Activated T-helper 2 cell treated with anti-CD3 and anti-CD28 coated beads, Interferon-gamma antibody, Interleukin-2, Interleukin-4, amounts not matched to agents 10 μg/mL and 5 μg/mL and 100 μg/mL, durations not matched to agents 14 hours and 24 hours and 36 hours (primary cell): ENCODE data around the gene ZDHHC17. TPM values are rescaled to one million over a fixed set of nuclear protein-coding genes. Genes with fewer than 3 reads are reported as not detected.
A peak's percentile ranks its signal among the peaks of the same experiment; 100 is the strongest.

Experiments used
- DNase-seq: peaks from one replicate; pipeline ENCODE4 v3.0.0; 2021; ENCODE audit warnings: low spot score
- H3K27ac Mint-ChIP-seq: one replicate; pipeline ENCODE4 v1.8.0; 2021; ENCODE audit warnings: mixed read lengths
- H3K27me3 Mint-ChIP-seq: one replicate; pipeline ENCODE4 v1.8.0; 2021; ENCODE audit warnings: low read depth, mixed read lengths
- H3K36me3 Mint-ChIP-seq: one replicate; pipeline ENCODE4 v1.8.0; 2021; ENCODE audit warnings: low read depth, mixed read lengths
- H3K4me1 Mint-ChIP-seq: one replicate; pipeline ENCODE4 v1.8.0; 2021; ENCODE audit warnings: low read depth, mixed read lengths
- H3K4me3 Mint-ChIP-seq: one replicate; pipeline ENCODE4 v1.8.0; 2021; ENCODE audit warnings: low read depth, mild to moderate bottlenecking, moderate library complexity, mixed read lengths
- H3K9me3 Mint-ChIP-seq: one replicate; pipeline ENCODE4 v1.8.0; 2021; ENCODE audit warnings: mixed read lengths
- intact Hi-C: fragments of 100-400 bp; cut with micrococcal nuclease; formaldehyde crosslinking; loops from one replicate; pipeline ENCODE4 v1.15.1; 2023
- total RNA-seq: library from RNA; stranded (reverse); gene quantifications from 2 replicates; pipeline ENCODE4 v1.2.3, GENCODE V29; 2022

ZDHHC17 gene
- total RNA-seq, 1 donor from 2014 or later = 26.7 TPM

- intact Hi-C loops = no loop called here
- Mint-ChIP-seq H3K27ac (no peak overlapping the region), H3K4me1 (no peaks in the 10 kb centered on the region), H3K27me3 (no peaks in the 10 kb centered on the region), H3K36me3 (no peaks in the 10 kb centered on the region), H3K9me3 (no peaks in the 10 kb centered on the region), H3K4me3 (no peak overlapping the region)
- DNase-seq = no peak
These were observed 23.4 kb upstream of the ZDHHC17 start for GRCh38 chr12:76740501-76740900.

GRCh38 chr12:76745343-76745742 lies 18.6 kb upstream of the ZDHHC17 start:
- H3K27me3 Mint-ChIP-seq = no peaks in the 10 kb centered on the region
- DNase-seq = no peak
- no peak overlapping the region for H3K27ac Mint-ChIP-seq
- no peaks in the 10 kb centered on the region for H3K4me1 Mint-ChIP-seq
- H3K9me3 Mint-ChIP-seq = no peaks in the 10 kb centered on the region
- intact Hi-C loops = no loop called here
- H3K4me3 Mint-ChIP-seq = no peak overlapping the region
- no peaks in the 10 kb centered on the region for H3K36me3 Mint-ChIP-seq

GRCh38 chr12:76746516-76746915 lies 17.4 kb upstream of the ZDHHC17 start:
- intact Hi-C loops = no loop called here
- no peaks in the 10 kb centered on the region for H3K27me3 Mint-ChIP-seq

GRCh38 chr12:76747245-76747644 lies 16.7 kb upstream of the ZDHHC17 start:
- Mint-ChIP-seq H3K27me3 (no peaks in the 10 kb centered on the region), H3K9me3 (no peaks in the 10 kb centered on the region), H3K4me1 (no peaks in the 10 kb centered on the region), H3K27ac (no peak overlapping the region), H3K36me3 (no peaks in the 10 kb centered on the region), H3K4me3 (no peak overlapping the region)
- intact Hi-C loops = no loop called here
- DNase-seq = no peak

More at GRCh38 chr12:76746516-76746915, 17.4 kb upstream of the ZDHHC17 start:
- DNase-seq = no peak
- H3K4me1 Mint-ChIP-seq = no peaks in the 10 kb centered on the region
- no peaks in the 10 kb centered on the region for H3K9me3 Mint-ChIP-seq
- no peak overlapping the region for H3K27ac Mint-ChIP-seq
- H3K4me3 Mint-ChIP-seq = no peak overlapping the region
- no peaks in the 10 kb centered on the region for H3K36me3 Mint-ChIP-seq

GRCh38 chr12:76755829-76756379 lies 8.0 kb upstream of the ZDHHC17 start:
- no peak for DNase-seq
- Mint-ChIP-seq H3K36me3 (no peaks in the 10 kb centered on the region), H3K27me3 (peaks cover 24% of the 10 kb centered on the region), H3K9me3 (no peaks in the 10 kb centered on the region), H3K4me1 (no peaks in the 10 kb centered on the region), H3K27ac (no peak overlapping the region), H3K4me3 (no peak overlapping the region)
- intact Hi-C loops = no loop called here

GRCh38 chr12:76757694-76758093 lies 6.2 kb upstream of the ZDHHC17 start:
- DNase-seq = no peak
- no peak overlapping the region for H3K27ac Mint-ChIP-seq
- H3K4me3 Mint-ChIP-seq = no peak overlapping the region
- no peaks in the 10 kb centered on the region for H3K4me1 Mint-ChIP-seq
- H3K27me3 Mint-ChIP-seq = peaks cover 28% of the 10 kb centered on the region
- no peaks in the 10 kb centered on the region for H3K36me3 Mint-ChIP-seq
- intact Hi-C loops = no loop called here
- no peaks in the 10 kb centered on the region for H3K9me3 Mint-ChIP-seq

- intact Hi-C loops = loop anchor here (5.0 kb wide), 2 partner anchors 305 to 680 kb away; partner anchors contain the start of genes E2F7 and NAP1L1
- Mint-ChIP-seq H3K4me3 (peak overlapping the region; percentile 82), H3K27ac (no peak overlapping the region), H3K27me3 (peaks cover 18% of the 10 kb centered on the region), H3K4me1 (peaks cover 22% of the 10 kb centered on the region), H3K9me3 (no peaks in the 10 kb centered on the region), H3K36me3 (no peaks in the 10 kb centered on the region)
- DNase-seq = no peak
These were observed 1.3 kb upstream of the ZDHHC17 start for GRCh38 chr12:76762601-76762980.

- DNase-seq = no peak
- H3K27me3 Mint-ChIP-seq = peaks cover 6% of the 10 kb centered on the region
- no peaks in the 10 kb centered on the region for H3K36me3 Mint-ChIP-seq
- peak overlapping the region; percentile 98 for H3K4me3 Mint-ChIP-seq
- intact Hi-C loops = loop anchor here (1.0 to 5.0 kb wide), 4 partner anchors 114 to 683 kb away; partner anchors contain the start of genes CSRP2, E2F7, NAP1L1 and OSBPL8
- no peaks in the 10 kb centered on the region for H3K9me3 Mint-ChIP-seq
- H3K4me1 Mint-ChIP-seq = peaks cover 28% of the 10 kb centered on the region
- peak overlapping the region; percentile 94 for H3K27ac Mint-ChIP-seq
These were observed 941 bp downstream of the ZDHHC17 start for GRCh38 chr12:76764856-76765255.

- Mint-ChIP-seq H3K4me1 (peaks cover 32% of the 10 kb centered on the region), H3K9me3 (no peaks in the 10 kb centered on the region), H3K27ac (peak overlapping the region; percentile 94), H3K36me3 (no peaks in the 10 kb centered on the region), H3K27me3 (peaks cover 6% of the 10 kb centered on the region), H3K4me3 (peak overlapping the region; percentile 98)
- DNase-seq = no peak
- intact Hi-C loops = loop anchor here (2.0 kb wide), 1 partner anchor 113 kb away; the partner anchor contains the start of gene CSRP2
These were observed 1.7 kb downstream of the ZDHHC17 start for GRCh38 chr12:76765598-76765997.

- Mint-ChIP-seq H3K4me1 (peaks cover 32% of the 10 kb centered on the region), H3K36me3 (no peaks in the 10 kb centered on the region), H3K4me3 (peak overlapping the region; percentile 5), H3K27me3 (peaks cover 3% of the 10 kb centered on the region), H3K27ac (no peak overlapping the region), H3K9me3 (no peaks in the 10 kb centered on the region)
- intact Hi-C loops = no loop called here
- no peak for DNase-seq
These were observed 2.2 kb downstream of the ZDHHC17 start for GRCh38 chr12:76766161-76766560.

- H3K27me3 Mint-ChIP-seq = no peaks in the 10 kb centered on the region
- no peak overlapping the region for H3K27ac Mint-ChIP-seq
- no peak for DNase-seq
- intact Hi-C loops = no loop called here
- peaks cover 8% of the 10 kb centered on the region for H3K36me3 Mint-ChIP-seq
- H3K4me1 Mint-ChIP-seq = peaks cover 33% of the 10 kb centered on the region
- H3K9me3 Mint-ChIP-seq = no peaks in the 10 kb centered on the region
- no peak overlapping the region for H3K4me3 Mint-ChIP-seq
These were observed 4.7 kb downstream of the ZDHHC17 start for GRCh38 chr12:76768576-76768975.

- H3K36me3 Mint-ChIP-seq = peaks cover 35% of the 10 kb centered on the region
- peak overlapping the region; percentile 8 for H3K27ac Mint-ChIP-seq
- intact Hi-C loops = no loop called here
- H3K4me1 Mint-ChIP-seq = peaks cover 30% of the 10 kb centered on the region
- DNase-seq = no peak
- no peaks in the 10 kb centered on the region for H3K27me3 Mint-ChIP-seq
- no peak overlapping the region for H3K4me3 Mint-ChIP-seq
- peaks cover 9% of the 10 kb centered on the region for H3K9me3 Mint-ChIP-seq
These were observed 13.9 kb downstream of the ZDHHC17 start for GRCh38 chr12:76777765-76778216.

- Mint-ChIP-seq H3K27ac (no peak overlapping the region), H3K9me3 (peaks cover 9% of the 10 kb centered on the region), H3K27me3 (no peaks in the 10 kb centered on the region), H3K4me3 (no peak overlapping the region), H3K4me1 (peaks cover 30% of the 10 kb centered on the region), H3K36me3 (peaks cover 30% of the 10 kb centered on the region)
- intact Hi-C loops = no loop called here
- DNase-seq = no peak
These were observed 14.4 kb downstream of the ZDHHC17 start for GRCh38 chr12:76778364-76778763.
